NCI-H146 treated with DMSO at 0.1 percent for 48 hours (cell line): Measurements from ENCODE around the gene COPB2.
"Not testable (repeated sequence)": the region's sequence is repeated elsewhere in the genome, so short reads cannot be mapped to it uniquely, and the experiment has no call there.

Experiments
- DNase-seq: peaks from one replicate; lab custom pipeline; 2025; ENCODE audit not compliant: unreplicated experiment; lab: John Stamatoyannopoulos, UW

Gene COPB2

DNA sequence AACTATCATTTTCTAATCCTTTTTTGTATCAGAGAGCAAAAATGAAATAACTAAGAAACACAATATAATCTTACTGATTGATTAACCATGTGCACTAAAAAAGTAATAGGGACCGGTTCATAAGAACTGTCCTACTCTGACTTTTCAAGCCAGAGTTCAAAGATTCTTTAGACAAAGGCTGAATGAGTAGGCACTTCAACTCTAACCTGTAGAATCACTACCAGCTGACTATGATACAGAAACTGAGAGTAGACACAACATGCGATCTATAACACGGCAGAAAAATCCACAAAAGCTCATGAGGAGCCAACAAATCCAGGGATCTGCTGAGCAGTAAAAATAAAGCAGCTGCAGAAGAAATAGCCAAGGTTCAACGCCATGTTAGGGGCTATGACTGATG lies 8.9 kb downstream of the COPB2 start:
- DNase-seq = no peak

GRCh38 chr3:139378587-139379241 lies 10.7 kb downstream of the COPB2 start:
- peak; percentile 97 for DNase-seq

GRCh38 chr3:139377378-139377777 lies 12.1 kb downstream of the COPB2 start:
- no peak for DNase-seq

GRCh38 chr3:139374099-139374498 lies 15.3 kb downstream of the COPB2 start:
- DNase-seq = no peak

- no peak for DNase-seq
Measured at GRCh38 chr3:139364549-139364948, 24.9 kb downstream of the COPB2 start.

GRCh38 chr3:139361276-139361675 lies 28.2 kb downstream of the COPB2 start:
- no peak for DNase-seq

DNA sequence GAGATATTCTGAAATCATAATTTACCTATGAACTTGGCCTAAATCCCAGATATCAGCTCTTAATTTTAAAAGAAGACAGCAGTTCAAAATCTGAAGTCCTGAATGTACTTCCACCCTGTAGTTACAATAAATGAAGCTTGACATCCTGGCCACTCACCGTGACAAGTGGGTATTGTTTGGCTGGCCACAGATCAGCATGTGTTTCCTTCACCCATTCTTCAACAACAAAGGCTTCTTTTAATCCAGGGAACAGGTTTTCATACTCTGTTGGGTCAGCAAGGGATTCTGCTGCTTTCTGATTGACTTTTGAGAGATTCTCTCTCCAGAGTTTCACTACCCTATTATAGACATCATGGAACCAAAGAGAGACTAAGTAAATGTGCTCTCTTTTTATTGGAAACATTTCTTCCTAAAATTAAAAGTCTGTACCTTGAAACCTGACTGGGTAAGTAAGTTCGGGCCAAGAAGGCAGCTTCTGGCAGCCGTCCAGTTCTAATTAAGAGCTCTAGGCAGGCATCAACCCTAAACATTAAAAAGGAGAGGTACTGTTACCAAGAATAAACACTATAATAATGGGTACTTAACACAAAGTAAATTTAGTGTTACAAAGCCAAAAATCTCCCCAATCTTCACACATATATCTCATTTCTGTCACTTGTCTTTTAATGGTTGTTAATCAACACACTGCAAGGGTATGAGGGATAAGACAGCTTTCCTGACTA lies 30.4 kb downstream of the COPB2 start:
- DNase-seq = peak; percentile 59

DNA sequence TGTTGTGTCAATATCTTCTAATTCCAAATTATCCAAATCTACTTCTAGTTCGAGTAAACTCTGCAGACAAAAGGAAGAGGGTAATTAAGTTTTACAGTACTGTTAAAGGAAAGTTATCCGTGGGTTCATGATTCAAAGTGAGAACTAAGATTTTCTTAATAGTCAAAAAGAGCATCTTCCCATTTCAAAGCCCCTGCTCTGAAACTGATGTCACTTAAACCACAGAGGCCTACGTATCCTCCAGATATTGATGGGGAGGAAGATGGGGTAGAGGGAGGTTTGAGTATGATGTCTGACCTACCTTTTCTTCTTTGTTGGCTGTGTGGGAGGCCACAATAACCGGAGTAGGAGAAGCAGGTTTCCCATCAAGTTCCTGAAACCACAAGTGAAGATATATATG lies 31.5 kb downstream of the COPB2 start:
- DNase-seq = no peak

DNA sequence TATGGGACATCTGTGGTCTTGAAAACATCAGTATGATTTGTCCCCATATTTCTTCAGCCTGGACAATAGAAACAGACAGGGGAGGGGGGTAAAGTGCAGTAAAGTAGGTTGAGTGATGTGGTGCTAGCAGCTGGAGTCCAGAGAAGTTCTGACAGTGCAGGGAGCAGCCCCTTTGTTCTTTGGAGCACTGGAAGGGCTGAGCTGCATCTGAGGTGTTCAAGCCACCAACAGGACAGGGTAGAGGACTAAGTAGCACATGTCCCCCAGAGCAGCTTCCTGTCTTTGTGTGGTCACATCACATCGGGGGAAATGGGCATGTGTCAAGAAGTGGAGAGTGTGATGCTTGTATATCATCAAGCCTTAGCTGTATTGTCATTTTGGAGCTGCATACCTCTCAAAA lies 33.6 kb downstream of the COPB2 start:
- no peak for DNase-seq

- no peak for DNase-seq
Measured at GRCh38 chr3:139355476-139355875, 34.0 kb downstream of the COPB2 start.

- DNase-seq = no peak
Measured at GRCh38 chr3:139354661-139355060, 34.8 kb downstream of the COPB2 start.

DNA sequence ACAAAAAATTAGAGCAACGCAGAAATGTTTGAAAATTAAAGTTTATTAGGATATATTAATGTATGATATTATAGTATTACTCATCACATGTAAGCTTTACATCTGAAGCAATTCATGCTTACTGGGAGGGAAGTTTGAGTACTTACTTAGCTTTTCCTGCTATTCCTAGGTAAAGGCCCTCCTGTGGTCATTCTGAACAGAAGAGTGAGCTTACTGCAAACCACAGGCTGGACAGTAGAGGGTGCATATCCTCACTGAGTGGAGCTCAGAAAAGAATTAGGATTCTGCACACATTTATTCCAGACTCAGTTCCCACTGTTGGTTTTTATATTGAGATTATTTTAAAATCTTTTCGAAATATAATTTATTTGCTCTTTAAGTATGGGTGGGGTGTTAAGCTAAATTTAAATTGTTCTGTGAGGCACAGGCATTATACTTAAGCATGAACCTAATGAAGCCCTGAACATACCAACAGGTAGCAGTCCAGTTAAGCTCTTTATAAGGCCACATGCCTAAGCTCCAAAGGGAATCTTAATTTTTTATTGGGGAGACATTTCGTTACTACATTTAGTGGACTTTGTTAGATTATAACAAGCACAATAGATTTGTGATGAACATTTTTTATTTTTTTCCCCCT lies 35.4 kb downstream of the COPB2 start:
- peak; percentile 45 for DNase-seq

- no peak for DNase-seq
Measured at GRCh38 chr3:139346771-139347170, 42.7 kb downstream of the COPB2 start.

- peak; percentile 92 for DNase-seq
Measured at GRCh38 chr3:139343895-139344856, 45.3 kb downstream of the COPB2 start, which contains the start of gene MRPS22. Gene MRPS22 (plus strand): TSS chr3:139344020. CDS start chr3:139344027, 7 bp downstream.

- no peak for DNase-seq
Measured at GRCh38 chr3:139342054-139342453, 47.4 kb downstream of the COPB2 start.

DNA sequence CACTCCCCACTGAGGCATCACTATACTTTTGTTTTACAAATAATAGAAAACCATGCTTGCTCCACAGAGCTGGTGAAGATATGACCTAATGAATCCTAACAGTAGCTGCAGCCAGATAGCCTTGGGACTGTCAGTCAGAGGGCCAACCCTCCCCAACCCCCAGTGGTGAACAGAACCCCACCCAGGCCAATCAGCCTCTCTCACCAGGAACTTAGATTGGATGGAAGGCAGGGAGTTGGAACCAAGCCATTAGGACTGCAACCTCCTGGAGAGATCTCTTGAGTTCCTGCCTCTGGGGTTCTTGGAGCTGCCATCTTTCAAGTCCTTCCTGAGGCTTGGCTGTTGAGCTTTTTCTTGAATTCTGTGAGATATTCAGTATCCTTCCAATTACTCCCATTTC lies 48.7 kb downstream of the COPB2 start:
- no peak for DNase-seq

- DNase-seq = no peak
Measured at GRCh38 chr3:139339219-139339906, 50.1 kb downstream of the COPB2 start.

DNA sequence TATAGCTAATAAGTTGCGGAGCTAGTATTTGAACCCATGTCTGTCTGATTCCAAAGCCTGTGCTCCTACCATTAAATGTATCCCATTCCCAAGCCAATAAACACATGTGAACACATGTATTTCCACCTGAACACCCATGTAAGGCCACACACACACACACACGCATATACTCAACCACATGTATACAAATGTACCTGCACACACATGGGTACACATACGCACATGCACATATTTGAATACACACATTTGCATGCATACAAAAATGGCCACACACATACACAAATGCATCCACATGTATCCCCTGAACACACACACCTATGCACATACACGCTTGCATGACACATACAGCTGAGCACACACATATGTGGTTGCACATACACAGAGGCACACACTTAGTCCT lies 51.0 kb downstream of the COPB2 start:
- no peak for DNase-seq

GRCh38 chr3:139334675-139335074 lies 54.8 kb downstream of the COPB2 start:
- DNase-seq = not testable (repeated sequence)

DNA sequence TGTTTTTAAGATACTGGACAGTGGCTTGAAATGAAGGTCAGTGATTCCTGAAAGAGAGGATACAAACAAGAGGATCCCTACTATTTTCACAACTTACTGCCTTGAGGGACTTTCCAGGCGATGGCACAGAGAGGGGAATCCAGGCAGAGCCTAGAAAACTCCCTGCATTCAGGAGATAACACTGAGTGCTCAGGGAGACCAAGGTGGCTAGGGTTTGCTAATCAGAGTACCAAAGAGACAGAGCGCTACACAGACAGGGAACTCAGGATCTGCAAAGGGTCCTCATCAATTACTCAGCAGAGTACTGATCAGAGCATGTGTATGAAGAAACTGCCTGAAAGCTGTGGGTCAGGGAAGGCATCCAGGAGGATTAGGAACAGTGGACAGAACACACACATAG lies 57.4 kb downstream of the COPB2 start:
- DNase-seq = no peak
